HepG2 (cell line): ENCODE measurements around the gene LIN28B. TPM values are rescaled to one million over a fixed set of nuclear protein-coding genes. Genes with fewer than 3 reads are reported as not detected.

ENCODE experiments used
- AHR ChIP-seq: IDR thresholded peaks from 2 replicates; pipeline ENCODE4 v1.6.1; 2018; ENCODE audit warnings: missing genetic modification reagents, missing compliant biosample characterization
- ARNTL ChIP-seq: sonication (generic); formaldehyde crosslinking; IDR thresholded peaks from 2 replicates; pipeline ENCODE4 v1.4.0; 2020; ENCODE audit warnings: mild to moderate bottlenecking, missing genetic modification reagents
- BORCS8-MEF2B ChIP-seq: sonication (generic); formaldehyde crosslinking; IDR thresholded peaks from 2 replicates; pipeline ENCODE4 v1.8.0; 2022; ENCODE audit warnings: mild to moderate bottlenecking, missing genetic modification reagents
- JUN ChIP-seq: sonication (generic); formaldehyde crosslinking; IDR thresholded peaks from 2 replicates; pipeline ENCODE4 v1.4.0; 2020; ENCODE audit warnings: mild to moderate bottlenecking, missing genetic modification reagents
- KDM4B ChIP-seq: sonication (generic); formaldehyde crosslinking; IDR thresholded peaks from 2 replicates; pipeline ENCODE4 v1.4.0; 2020; ENCODE audit warnings: missing genetic modification reagents
- MBNL3 ChIP-seq: fragments of 250-450 bp; sonication (Bioruptor Pico); conservative IDR thresholded peaks from 2 replicates; pipeline ENCODE4 v1.8.0; 2022; ENCODE audit warnings: mild to moderate bottlenecking, inconsistent platforms
- POGZ ChIP-seq: sonication (generic); formaldehyde crosslinking; IDR thresholded peaks from 2 replicates; pipeline ENCODE4 v1.4.0; 2020; ENCODE audit warnings: mild to moderate bottlenecking, missing genetic modification reagents
- RAD21 ChIP-seq: fragments of 450-650 bp; formaldehyde crosslinking; IDR thresholded peaks from 2 replicates; pipeline ENCODE4 v1.5.0; 2020; ENCODE audit warnings: mild to moderate bottlenecking
- RERE ChIP-seq: IDR thresholded peaks from 2 replicates; pipeline ENCODE4 v1.6.1; 2016; ENCODE audit warnings: low read depth, missing genetic modification reagents, missing compliant biosample characterization
- RXRB ChIP-seq: IDR thresholded peaks from 2 replicates; pipeline ENCODE4 v1.6.1; 2016; ENCODE audit warnings: borderline replicate concordance, missing genetic modification reagents, missing compliant biosample characterization
- XBP1 ChIP-seq: sonication (generic); formaldehyde crosslinking; IDR thresholded peaks from 2 replicates; pipeline ENCODE4 v1.5.0; 2020; ENCODE audit warnings: missing genetic modification reagents
- ZBTB20 ChIP-seq: sonication (generic); formaldehyde crosslinking; IDR thresholded peaks from 2 replicates; pipeline ENCODE4 v1.8.1; 2023; ENCODE audit warnings: missing genetic modification reagents, low read depth, mild to moderate bottlenecking, borderline replicate concordance
- ZFP36 ChIP-seq: fragments of 150-350 bp; IDR thresholded peaks from 2 replicates; pipeline ENCODE4 v1.6.1; 2018; ENCODE audit warnings: borderline replicate concordance, low read length, low read depth; ENCODE audit not compliant: partially characterized antibody
- ZFP41 ChIP-seq: sonication (generic); formaldehyde crosslinking; IDR thresholded peaks from 2 replicates; pipeline ENCODE4 v1.4.0; 2020; ENCODE audit warnings: mild to moderate bottlenecking, missing genetic modification reagents, borderline replicate concordance
- ZFYVE20 ChIP-seq: sonication (generic); formaldehyde crosslinking; IDR thresholded peaks from 2 replicates; pipeline ENCODE4 v1.8.0; 2023; ENCODE audit warnings: low read depth, mild to moderate bottlenecking, moderate library complexity, missing genetic modification reagents, borderline replicate concordance
- ZNF251 ChIP-seq: sonication (generic); formaldehyde crosslinking; IDR thresholded peaks from 2 replicates; pipeline ENCODE4 v1.9.0; 2021; ENCODE audit warnings: mild to moderate bottlenecking, missing genetic modification reagents
- ZNF790 ChIP-seq: sonication (generic); formaldehyde crosslinking; IDR thresholded peaks from 2 replicates; pipeline ENCODE4 v1.8.0; 2022; ENCODE audit warnings: missing genetic modification reagents, mild to moderate bottlenecking, borderline replicate concordance
- ZSCAN5A ChIP-seq: sonication (generic); formaldehyde crosslinking; IDR thresholded peaks from 2 replicates; pipeline ENCODE4 v1.8.0; 2022; ENCODE audit warnings: mild to moderate bottlenecking, missing genetic modification reagents, borderline replicate concordance
- ZXDC ChIP-seq: sonication (generic); formaldehyde crosslinking; IDR thresholded peaks from 2 replicates; pipeline ENCODE4 v1.5.0; 2020; ENCODE audit warnings: mild to moderate bottlenecking, missing genetic modification reagents
- polyA plus RNA-seq, 8 experiments: library from polyadenylated mRNA; depleted of rRNA in 3 of 8; stranded (reverse) in 7 of 8; unstranded in 1 of 8; fragments of >200 nt; fragmentation: Illumina TruSeq in 4 of 8; extraction: Trizol in 4 of 8; gene quantifications; 2 replicates each; pipeline versions ENCODE4 v1.2.1 to v1.2.3, GENCODE V29; 2011 to 2016; ENCODE audit warnings: low read depth in 4 of 8, missing spikeins in 1 of 8, mixed read lengths in 1 of 8; ENCODE audit not compliant: insufficient read depth in 1 of 8
- total RNA-seq, 5 experiments: library from RNA; depleted of rRNA; stranded (reverse); fragments of >200 nt; fragmentation: Illumina TruSeq; extraction: Trizol; gene quantifications; 2 replicates each; pipeline ENCODE4 v1.2.3, GENCODE V29; 2016; ENCODE audit warnings: low read depth in 1 of 5

LIN28B gene
- total and polyA plus RNA-seq, 2 of the 13 experiments (the other 11 are each of a cell fraction or from before 2014, with no cell fraction given), result 14.5 to 56.8 TPM

- peak; percentile 87 for TF ChIP-seq AHR (CRISPR knock-in tag)
- no peak for TF ChIP-seq MBNL3
- peak; percentile 87 for TF ChIP-seq RAD21
- peak; percentile 49; the same call in 1 of the 2 replicates for TF ChIP-seq ZNF790
- no peak for TF ChIP-seq ZXDC (CRISPR knock-in tag)
- peak; percentile 76; the same call in 1 of the 2 replicates for TF ChIP-seq ZFYVE20 (CRISPR knock-in tag)
- TF ChIP-seq RXRB, result peak; percentile 36; the same call in 1 of the 2 replicates
- TF ChIP-seq ZFP36, result no peak
- no peak for TF ChIP-seq KDM4B (CRISPR knock-in tag)
- no peak; the same call in 1 of the 2 replicates for TF ChIP-seq ZBTB20 (CRISPR knock-in tag)
- TF ChIP-seq ZFP41 (CRISPR knock-in tag), result 0 out of 2 replicates have a peak, but pooled peaks have one; percentile 73
- TF ChIP-seq XBP1 (CRISPR knock-in tag), result no peak
- peak; percentile 49; the same call in 1 of the 2 replicates for TF ChIP-seq POGZ (CRISPR knock-in tag)
- TF ChIP-seq ZNF251 (CRISPR knock-in tag), result 0 out of 2 replicates have a peak, but pooled peaks have one; percentile 32
- no peak for TF ChIP-seq RERE (CRISPR knock-in tag)
- TF ChIP-seq ZSCAN5A (CRISPR knock-in tag), result peak; percentile 67; the same call in 1 of the 2 replicates
- peak; percentile 95 for TF ChIP-seq BORCS8-MEF2B
- TF ChIP-seq ARNTL (CRISPR knock-in tag), result peak; percentile 75; the same call in 1 of the 2 replicates
- no peak for TF ChIP-seq JUN
These were observed 15.8 kb upstream of the LIN28B start (continued) for GRCh38 chr6:104940893-104941728.
